Erythroblast (primary cell): ENCODE data around the gene THOC1.

ENCODE experiments used
- GATA1 ChIP-seq: IDR thresholded peaks from 2 replicates; pipeline ENCODE4 v1.6.1; 2011; ENCODE audit warnings: low read depth, mild to moderate bottlenecking, control low read depth, low read length, moderate library complexity
- POLR2A ChIP-seq: IDR thresholded peaks from 2 replicates; pipeline ENCODE4 v1.6.1; 2011; ENCODE audit warnings: mild to moderate bottlenecking, low read length

DNA sequence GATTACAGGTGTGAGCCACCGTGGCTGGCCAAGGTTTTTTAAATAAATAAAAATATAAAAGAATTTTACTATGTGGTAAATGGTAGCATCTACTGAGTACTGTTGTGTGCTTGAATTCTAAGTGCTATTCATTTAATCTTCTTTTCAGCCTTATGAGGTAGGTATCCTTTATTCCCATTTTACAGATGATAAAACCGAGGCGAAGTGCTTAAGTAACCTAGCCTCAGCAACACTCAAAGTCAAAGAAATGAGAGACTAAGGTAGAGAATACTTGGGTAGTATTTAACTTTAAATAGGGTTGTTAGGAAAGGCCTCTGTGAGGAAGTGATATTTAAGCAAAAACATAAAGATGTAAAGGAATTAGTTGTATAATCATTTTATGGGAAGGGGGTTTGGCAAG, 5.7 kb upstream of the THOC1 start:
- TF ChIP-seq POLR2A (no peak), GATA1 (no peak)
